ENCODE results near the gene ACTR5.
"Not testable (repeated sequence)": the region's sequence is repeated elsewhere in the genome, so short reads cannot be mapped to it uniquely, and the experiment has no call there.

The ACTR5 gene

GRCh38 chr20:38812709-38813573 lies 64.7 kb downstream of the ACTR5 start:
- Histone ChIP-seq H3K4me3 (replicated peaks; ENCODE audit: low read depth, low read length) (no peak overlapping the region), H3K27me3 (replicated peaks; ENCODE audit: control insufficient read depth, insufficient read depth, low read length) (no peaks in the 10 kb centered on the region), H3K36me3 (ENCODE audit: control insufficient read depth, insufficient read depth, low read length) (peaks cover 23% of the 10 kb centered on the region)
- TF ChIP-seq CTCF (IDR thresholded peaks at IDR 0.05; ENCODE audit: insufficient read depth, low read length, poor library complexity, severe bottlenecking) = no peak
- DNase-seq (ENCODE audit: extremely low read depth, insufficient read length) = no peak

- not testable (repeated sequence) for H3K4me3 ChIP-seq (replicated peaks; ENCODE audit: low read depth, low read length); DNase-seq (ENCODE audit: extremely low read depth, insufficient read length); H3K27me3 ChIP-seq (replicated peaks; ENCODE audit: control insufficient read depth, insufficient read depth, low read length)
- H3K36me3 ChIP-seq (ENCODE audit: control insufficient read depth, insufficient read depth, low read length) = peaks cover 28% of the 10 kb centered on the region
These were observed 65.3 kb downstream of the ACTR5 start for GRCh38 chr20:38813574-38813962.

GRCh38 chr20:38815446-38815845 lies 67.2 kb downstream of the ACTR5 start:
- Histone ChIP-seq H3K4me3 (replicated peaks; ENCODE audit: low read depth, low read length) (no peak overlapping the region), H3K36me3 (ENCODE audit: control insufficient read depth, insufficient read depth, low read length) (peaks cover 25% of the 10 kb centered on the region), H3K27me3 (replicated peaks; ENCODE audit: control insufficient read depth, insufficient read depth, low read length) (no peaks in the 10 kb centered on the region)
- no peak for TF ChIP-seq CTCF (IDR thresholded peaks at IDR 0.05; ENCODE audit: insufficient read depth, low read length, poor library complexity, severe bottlenecking)
- no peak for DNase-seq (ENCODE audit: extremely low read depth, insufficient read length)

- H3K27me3 ChIP-seq (replicated peaks; ENCODE audit: control insufficient read depth, insufficient read depth, low read length) = no peaks in the 10 kb centered on the region
- no peak for DNase-seq (ENCODE audit: extremely low read depth, insufficient read length)
- TF ChIP-seq CTCF (IDR thresholded peaks at IDR 0.05; ENCODE audit: insufficient read depth, low read length, poor library complexity, severe bottlenecking) = no peak
- peaks cover 10% of the 10 kb centered on the region for H3K36me3 ChIP-seq (ENCODE audit: control insufficient read depth, insufficient read depth, low read length)
- H3K4me3 ChIP-seq (replicated peaks; ENCODE audit: low read depth, low read length) = no peak overlapping the region
These were observed 70.1 kb downstream of the ACTR5 start for GRCh38 chr20:38818113-38819065.
